ENCODE results near the gene NBPF4.
"Not testable (repeated sequence)": the region's sequence is repeated elsewhere in the genome, so short reads cannot be mapped to it uniquely, and the experiment has no call there.

The NBPF4 gene

GRCh38 chr1:108214641-108215465 is 29.0 kb downstream of the NBPF4 start:
- DNase-seq = not testable (repeated sequence)

GRCh38 chr1:108211014-108211413 is 32.9 kb downstream of the NBPF4 start:
- intact Hi-C loops (cut with DNase I) = no loop called here
- no peak for DNase-seq

More at GRCh38 chr1:108214641-108215465, 29.0 kb downstream of the NBPF4 start:
- intact Hi-C loops (cut with DNase I) = not testable (repeated sequence)

GRCh38 chr1:108209456-108210108 is 34.3 kb downstream of the NBPF4 start:
- DNase-seq = no peak
- intact Hi-C loops (cut with DNase I) = no loop called here

- intact Hi-C loops (cut with DNase I) = no loop called here
- DNase-seq = peak in 1 of 10 donors; percentile 52
Observed at GRCh38 chr1:108208724-108209446, 35.0 kb downstream of the NBPF4 start.

GRCh38 chr1:108203582-108203981 is 40.3 kb downstream of the NBPF4 start:
- DNase-seq; intact Hi-C loops (cut with DNase I): not testable (repeated sequence)

- intact Hi-C loops (cut with DNase I) = no loop called here
Observed at GRCh38 chr1:108201687-108202086, 42.2 kb downstream of the NBPF4 start.

GRCh38 chr1:108200687-108201051 is 43.2 kb downstream of the NBPF4 start:
- peak in 8 of 10 donors; percentile 13 to 88 (median 46) for DNase-seq
- intact Hi-C loops (cut with DNase I) = no loop called here

More at GRCh38 chr1:108201687-108202086, 42.2 kb downstream of the NBPF4 start:
- DNase-seq = no peak

- intact Hi-C loops (cut with DNase I) = no loop called here
- DNase-seq = peak; percentile 50 to 96 (median 70)
Observed at GRCh38 chr1:108199781-108200686, 43.8 kb downstream of the NBPF4 start, which contains the start of gene SLC25A24. Gene SLC25A24 (minus strand): TSS chr1:108200343. CDS start chr1:108200138, 205 bp downstream.

- no peak for DNase-seq
- intact Hi-C loops (cut with DNase I) = no loop called here
Observed at GRCh38 chr1:108199201-108199691, 44.6 kb downstream of the NBPF4 start.

- intact Hi-C loops (cut with DNase I) = no loop called here
Observed at GRCh38 chr1:108194051-108194450, 49.8 kb downstream of the NBPF4 start.

GRCh38 chr1:108193333-108193732 is 50.5 kb downstream of the NBPF4 start:
- intact Hi-C loops (cut with DNase I) = no loop called here
- no peak for DNase-seq

More at GRCh38 chr1:108194051-108194450, 49.8 kb downstream of the NBPF4 start:
- no peak for DNase-seq

GRCh38 chr1:108192581-108192980 is 51.3 kb downstream of the NBPF4 start:
- peak in 1 of 10 donors; percentile 69 for DNase-seq
- intact Hi-C loops (cut with DNase I) = no loop called here

GRCh38 chr1:108190686-108191416 is 53.0 kb downstream of the NBPF4 start:
- DNase-seq = no peak
- intact Hi-C loops (cut with DNase I) = no loop called here

GRCh38 chr1:108190001-108190634 is 53.8 kb downstream of the NBPF4 start:
- intact Hi-C loops (cut with DNase I) = no loop called here
- no peak for DNase-seq

GRCh38 chr1:108188801-108189200 is 55.1 kb downstream of the NBPF4 start:
- intact Hi-C loops (cut with DNase I) = no loop called here
- DNase-seq = no peak

- DNase-seq = no peak
- intact Hi-C loops (cut with DNase I) = no loop called here
Observed at GRCh38 chr1:108182959-108183700, 60.7 kb downstream of the NBPF4 start.

- intact Hi-C loops (cut with DNase I) = no loop called here
- DNase-seq = no peak
Observed at GRCh38 chr1:108179018-108179417, 64.9 kb downstream of the NBPF4 start.

All from posterior cingulate gyrus (tissue), 11 donors.